Hypothalamus (tissue), 51 donors: Measurements from ENCODE around the gene MICALL2.

ENCODE experiments used
- DNase-seq, 51 donors: peaks; one replicate each; lab custom pipeline; 2025; lab: John Stamatoyannopoulos, UW

The MICALL2 gene

DNA sequence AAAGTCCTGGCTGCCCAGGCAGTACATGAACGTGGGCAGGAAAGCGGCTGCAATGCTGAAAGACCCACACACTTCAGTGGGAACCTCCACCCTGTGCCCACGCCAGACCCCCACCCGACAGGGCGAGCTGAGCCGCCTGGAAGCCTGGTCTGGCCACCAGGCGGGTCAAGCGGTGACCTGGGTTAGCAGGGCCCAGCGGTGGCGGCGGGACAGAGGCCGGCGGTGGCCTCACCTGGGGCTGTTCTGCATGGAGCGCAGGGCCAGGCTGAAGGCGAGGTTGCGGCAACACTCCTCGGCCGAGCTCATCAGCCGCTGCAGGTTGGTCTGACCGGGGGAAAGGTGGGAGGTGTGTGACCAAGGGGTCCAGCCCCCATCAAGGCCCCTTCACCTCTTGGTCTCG lies 11.6 kb upstream of the MICALL2 start:
- no peak for DNase-seq

DNA sequence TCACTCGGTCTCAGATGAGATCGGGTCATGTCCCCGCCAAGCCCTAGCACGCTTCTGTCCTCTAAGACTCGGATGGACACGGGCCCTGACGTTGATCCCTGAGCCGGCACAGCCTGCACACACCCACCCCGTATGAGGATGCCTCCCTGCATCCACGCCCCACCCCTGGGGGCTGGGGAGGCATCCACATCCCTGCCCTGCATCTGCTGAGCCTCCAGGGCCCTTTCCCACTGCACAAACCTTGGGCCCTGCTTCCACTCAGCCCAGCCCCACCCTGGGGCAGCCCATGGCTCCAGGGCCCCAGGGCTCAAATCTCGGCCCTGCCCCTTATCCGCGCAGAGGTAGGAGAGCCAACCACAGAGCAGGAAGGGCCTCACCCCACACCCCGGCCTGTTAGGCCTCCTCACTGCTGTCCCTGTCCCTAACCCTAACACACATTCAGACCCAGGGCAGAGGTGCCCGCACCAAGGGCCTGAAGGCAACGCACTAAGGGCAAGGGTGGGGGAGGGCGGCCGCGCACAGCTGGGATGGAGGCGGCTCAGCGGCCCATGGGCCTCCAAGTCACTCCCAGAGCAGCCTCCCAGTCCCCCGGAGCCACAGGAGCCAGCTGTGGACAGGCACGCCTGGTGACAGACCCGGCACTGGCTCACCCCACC lies 9.5 kb upstream of the MICALL2 start:
- DNase-seq: no peak

DNA sequence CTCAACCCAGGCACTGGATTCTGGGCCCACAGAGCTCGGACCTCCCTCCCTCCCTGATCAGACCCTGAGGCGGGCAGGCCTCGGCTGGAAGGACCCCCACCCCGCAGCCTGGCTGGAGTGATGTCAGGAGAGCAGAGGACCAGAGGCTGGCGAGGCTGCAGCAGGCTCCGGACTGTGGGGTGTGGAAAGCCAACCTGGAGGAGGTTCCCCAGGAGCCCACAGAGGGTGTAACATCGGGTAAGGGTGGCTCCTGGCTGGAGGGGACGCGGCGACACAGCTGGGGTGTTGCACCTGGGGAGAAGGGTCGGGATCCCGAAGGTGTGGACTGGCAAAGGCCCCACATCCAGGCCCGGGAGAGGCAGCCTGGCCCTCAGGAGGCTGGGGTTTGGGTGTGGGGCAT lies 8.9 kb upstream of the MICALL2 start:
- no peak for DNase-seq

DNA sequence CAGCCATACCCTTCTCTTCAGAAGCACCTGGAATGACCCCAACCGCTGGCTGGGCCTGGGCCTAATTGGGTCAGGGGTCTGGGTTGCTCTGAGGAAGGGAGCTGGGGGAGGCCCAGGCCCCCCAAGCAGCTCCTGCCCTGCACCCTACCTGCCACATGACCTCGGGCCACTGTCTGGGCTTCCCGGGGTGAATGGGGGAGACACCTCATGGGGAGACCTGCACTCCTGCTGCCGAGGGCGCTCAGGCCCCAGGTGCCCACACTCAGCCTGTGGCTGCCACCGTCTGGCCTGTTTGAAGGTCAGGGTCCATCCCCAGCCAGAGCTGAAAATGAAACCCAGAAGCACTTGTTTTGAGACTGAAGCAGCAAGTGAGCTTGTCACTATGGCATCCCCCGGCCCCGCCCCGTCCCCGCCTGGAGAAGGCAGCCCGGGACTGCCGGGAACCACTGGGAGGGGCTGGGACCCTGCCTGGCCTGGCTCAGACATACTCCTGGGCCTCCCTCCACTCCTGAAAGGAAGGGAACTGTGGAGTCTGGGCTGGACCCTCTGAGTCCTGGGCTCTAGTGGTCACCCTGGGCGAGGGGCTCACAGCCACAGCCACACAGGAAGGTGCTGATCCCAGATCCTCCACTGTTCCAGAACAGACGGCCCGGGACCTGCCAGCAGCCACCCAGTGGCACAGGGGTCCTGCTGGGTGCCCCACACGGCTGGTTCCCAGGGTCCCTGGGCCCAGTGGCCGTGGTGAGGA lies 7.4 kb upstream of the MICALL2 start:
- DNase-seq: peak in 30 of 51 donors; percentile 13 to 77 (median 28)

DNA sequence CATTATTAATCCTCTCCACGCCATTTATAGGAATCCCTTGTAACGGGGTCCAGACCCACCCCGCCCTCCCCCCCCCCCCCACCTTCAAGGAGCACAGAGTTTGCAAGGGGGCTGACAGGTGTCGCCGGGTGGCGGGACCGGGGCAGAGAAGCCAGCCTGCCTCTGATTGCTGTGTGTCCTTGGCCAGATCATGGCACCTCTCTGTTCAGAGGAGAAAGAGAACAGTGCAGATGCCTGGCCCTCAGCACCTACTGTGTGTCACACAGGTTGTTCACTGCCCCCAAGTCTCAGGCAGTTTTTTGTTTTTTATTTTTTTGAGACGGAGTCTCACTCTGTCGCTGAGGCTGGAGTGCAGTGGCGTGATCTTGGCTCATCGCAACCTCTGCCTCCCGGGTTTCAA lies 5.4 kb upstream of the MICALL2 start:
- no peak for DNase-seq

DNA sequence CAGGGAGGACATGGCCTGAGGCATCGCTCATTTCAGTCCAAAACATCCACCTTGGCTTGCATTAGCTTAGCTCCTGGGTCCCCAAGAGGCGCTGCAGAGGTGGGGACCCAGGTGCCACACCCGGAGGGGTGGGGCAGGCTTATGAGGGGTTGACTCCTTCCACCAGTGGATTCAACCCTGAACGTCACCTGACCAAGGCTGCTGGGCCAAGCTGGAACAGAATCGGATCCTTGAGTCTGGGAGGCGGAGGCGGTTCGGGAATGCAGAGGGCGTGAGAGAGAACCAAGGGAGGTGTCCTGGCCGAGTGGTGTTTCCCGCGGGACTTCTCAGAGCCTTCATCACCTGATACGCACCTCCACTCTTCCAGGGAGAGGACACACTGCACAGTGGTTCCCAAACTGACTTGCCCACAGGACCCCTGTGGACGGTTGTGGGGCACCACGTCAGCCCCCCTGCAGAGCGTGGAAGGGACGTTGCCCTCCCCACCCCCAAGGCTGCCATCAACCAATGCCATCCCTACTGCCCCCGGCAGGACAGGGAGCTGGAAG lies 4.5 kb upstream of the MICALL2 start:
- no peak for DNase-seq

DNA sequence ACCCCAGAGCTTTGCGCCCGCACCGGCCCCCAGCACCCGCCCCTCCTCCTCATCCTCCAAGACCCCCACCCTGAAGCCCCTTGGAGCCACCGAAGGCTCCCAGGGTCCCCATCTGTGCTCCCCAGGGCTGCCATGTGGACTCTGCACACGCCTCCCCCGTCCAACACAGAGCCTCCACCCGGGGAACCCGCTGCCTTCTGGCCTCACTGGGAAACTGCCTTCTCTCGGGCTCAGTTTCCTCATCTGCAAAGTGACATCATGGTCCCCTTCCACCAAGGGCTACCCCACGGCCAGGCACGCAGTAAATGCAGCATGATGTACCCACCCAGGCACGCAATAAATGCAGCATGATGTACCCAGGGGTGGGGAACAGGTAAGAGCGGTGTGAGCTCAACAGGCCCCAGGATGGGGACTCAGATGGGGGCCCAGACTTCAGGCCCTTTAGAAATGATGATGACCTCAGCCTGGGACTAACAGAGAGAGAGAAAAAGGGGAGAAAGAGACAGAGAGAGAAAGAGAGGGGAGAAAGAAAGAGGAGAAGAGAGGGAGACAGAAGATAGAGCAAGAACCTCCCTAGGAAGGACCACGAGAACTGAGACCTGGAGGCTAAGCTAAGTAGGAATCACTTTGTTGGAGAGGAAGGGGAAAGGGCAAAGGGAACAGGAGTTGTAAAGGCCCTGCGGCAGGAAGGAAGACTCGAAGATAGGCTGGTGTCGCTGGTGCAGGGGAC lies 2.5 kb upstream of the MICALL2 start:
- DNase-seq: no peak

DNA sequence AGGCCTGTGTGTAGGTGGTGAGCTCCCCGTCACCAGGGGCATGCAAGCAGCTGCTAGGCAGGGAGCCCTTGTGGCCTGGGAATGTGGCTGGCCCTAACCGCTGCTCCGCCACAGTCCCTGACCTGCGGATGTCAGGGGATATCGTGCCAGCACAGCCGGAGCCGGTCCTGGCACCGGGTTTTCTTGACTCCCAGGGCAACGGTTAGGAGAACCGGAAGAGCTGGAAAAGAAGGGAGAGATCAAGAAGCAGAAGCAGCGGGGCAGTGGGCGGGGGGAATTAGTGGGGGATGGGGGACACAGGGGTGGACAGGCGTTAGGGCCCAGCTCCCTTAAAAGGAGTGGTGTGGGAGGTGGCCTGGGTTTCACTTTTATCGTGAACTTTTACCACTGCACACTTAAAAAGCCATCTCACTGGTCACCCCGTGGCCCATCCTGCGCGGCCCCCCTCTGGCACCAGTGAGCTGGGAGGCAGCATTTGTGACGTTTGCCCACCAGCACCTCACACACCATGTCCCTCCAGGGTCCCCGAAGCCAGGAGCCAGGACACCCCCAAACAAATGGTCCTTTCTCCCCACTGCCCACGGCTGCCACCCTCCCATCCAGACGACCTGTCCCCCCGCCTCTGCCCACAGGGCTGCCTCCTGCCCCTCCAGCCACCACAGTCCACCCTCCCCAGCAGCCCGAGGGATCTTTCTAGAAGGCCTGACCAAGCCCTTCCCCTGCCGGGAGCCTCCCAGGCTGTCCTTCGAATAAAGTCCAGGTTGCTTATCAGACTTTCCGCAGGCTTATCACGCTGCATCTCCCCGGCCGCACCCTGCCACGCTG lies 1.8 kb upstream of the MICALL2 start:
- peak in 20 of 51 donors; percentile 10 to 48 (median 24) for DNase-seq

DNA sequence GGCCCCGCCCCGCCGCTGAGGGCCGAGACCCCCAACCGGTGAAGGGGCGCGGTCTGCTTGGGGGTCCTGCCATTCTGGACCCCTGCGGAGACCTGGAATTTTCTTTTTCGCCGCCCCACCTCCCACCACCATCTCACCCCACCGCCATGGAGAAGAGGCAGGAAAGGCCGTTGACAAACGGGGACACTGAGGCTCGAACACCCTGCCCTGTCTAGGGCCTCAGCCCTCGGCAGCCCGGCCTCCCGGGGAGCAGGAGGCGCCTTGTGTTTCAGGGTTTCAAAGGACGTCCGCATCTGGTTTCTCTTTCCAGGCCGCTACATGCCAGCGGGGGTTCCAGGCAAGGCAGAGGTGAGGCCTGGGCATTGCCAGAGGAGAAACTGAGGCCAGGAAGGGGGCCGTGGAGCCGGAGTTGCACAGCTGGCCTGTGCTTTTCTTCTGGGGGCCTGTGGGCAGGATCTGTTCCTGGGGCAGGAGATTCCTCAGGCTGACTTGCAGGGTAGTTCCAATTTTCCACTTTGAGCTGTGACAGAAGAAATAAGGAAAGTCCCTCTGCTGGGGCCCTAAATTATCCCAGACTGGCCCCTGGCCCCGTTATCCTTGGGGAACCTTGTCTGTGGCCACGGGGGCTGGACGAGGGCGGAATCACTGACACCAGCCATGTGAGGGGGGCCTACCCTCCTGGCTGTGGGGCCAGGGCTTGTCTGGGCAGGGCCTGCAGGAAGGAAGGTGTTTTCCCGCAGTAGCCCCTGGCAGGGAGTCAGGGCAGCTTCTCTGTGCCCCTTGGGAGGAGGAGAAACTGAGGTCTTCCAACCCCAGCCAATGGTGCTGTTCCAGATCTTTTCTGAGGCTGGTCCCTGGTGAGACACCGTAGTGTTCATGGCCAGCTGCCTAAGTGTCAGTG lies 900 bp upstream of the MICALL2 start:
- peak in 5 of 51 donors; percentile 11 to 57 (median 50) for DNase-seq

DNA sequence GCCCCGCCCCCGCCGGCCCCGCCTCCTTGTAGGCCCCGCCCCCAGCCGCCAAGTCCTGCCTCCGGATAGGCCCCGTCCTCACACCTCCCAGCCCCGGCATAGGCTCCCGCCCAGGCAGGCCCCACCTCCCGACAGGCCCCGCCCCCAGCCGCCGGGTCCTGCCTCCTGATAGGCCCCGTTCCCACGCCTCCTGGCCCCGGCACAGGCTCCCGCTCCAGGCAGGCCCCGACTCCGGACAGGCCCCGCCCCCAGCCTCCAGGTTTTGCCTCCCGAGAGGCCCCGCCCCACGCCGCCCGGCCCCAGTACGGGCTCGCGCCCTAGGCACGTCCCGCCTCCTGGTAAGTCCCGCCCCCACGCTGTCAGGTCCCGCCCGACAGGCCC lies 232 bp upstream of the MICALL2 start:
- DNase-seq: peak; percentile 74 to 100 (median 99)

DNA sequence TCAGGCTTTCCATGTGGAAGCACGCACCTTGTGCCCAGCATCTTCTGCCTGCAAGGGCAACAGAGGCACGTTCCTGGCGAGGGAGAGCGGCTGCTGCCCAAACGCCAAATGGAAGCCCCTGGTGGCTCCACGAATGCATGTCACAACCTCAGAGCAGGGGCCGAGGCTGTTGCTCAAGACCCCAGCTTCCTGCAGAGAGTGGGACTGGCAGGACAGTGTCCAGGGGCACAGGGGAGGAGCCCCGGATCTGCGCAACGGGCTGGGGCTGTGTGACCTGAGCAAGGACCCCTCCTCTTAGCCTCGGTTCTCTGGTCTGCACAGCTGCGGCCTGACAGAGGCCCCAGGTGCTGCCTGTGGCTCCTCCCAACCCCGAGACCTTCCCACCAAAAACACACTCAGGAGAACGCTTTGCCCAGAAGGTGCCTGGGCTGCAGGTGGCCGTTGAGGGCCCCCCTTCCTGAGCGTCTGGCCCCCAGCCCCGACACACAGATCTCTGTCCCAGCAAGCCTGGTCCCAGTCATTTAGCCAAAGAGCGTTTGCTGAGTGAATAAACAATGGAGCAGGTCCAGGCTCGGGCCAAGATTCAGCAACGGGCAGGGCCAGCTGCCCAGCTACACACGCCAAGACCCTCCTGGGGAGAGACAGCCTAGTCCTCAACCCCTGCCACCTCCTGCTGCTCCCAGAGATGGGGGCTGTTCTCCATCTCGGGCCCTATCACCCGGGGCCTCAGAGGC lies 1.2 kb downstream of the MICALL2 start:
- DNase-seq: peak in 8 of 51 donors; percentile 15 to 50 (median 28)

DNA sequence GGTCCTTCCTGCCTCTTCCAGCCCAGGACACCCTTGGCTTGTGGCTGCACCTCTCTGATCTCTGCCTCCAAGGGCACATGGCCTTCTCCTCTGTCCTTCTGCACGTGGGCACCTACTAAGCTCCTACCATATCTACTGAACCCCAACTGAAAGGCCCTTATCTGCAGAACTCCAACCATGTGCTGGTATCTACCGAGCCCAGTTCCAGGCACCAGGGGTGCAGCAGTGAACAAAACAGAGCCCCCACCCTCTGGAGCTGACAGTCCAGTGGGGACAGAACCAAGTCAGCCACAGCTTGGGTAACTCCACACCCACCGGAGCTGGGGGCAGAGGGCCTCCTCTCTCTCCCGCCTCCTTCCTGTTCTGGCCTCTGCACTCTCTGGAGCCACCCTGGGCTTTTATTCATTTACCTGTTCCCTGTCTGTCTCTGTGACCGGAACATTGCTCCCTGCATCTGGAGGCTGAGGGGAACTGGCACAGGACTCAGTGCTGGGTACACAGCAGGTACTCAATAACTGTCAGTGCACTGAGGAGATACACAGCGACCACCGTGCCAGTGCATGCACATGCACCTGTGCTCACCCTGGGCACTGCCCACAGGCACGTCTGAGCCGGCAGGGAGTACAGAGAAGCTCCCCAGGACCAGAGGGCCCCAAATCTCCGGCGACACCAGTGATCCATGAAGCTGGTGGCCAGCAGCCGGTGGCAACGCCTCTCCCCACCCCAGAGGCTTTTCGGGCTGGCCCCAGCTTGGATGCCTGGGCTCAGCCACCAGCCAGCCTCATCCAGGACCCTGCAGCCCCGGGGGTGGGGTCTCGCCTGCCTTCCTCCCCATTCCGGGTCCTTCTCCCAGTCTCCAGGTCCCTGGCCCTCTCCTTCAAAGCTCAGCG lies 2.0 kb downstream of the MICALL2 start:
- DNase-seq: no peak

DNA sequence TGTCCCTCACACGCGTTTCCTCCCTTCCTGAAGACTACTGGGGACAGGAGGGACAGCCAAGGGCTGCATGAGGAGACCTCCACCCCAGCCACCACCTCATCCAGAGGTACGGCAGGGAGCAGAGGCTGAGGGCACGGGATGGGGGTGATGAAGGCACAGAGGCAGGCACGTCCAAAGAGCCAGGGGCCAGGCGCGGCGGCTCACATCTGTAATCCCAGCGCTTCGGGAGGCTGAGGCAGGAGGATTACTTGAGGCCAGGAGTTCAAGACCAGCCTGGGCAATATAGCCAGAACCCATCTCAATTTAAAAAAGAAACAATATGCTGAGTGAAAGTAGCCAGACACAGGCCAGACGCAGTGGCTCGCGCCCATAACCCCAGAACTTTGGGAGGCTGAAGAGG lies 3.3 kb downstream of the MICALL2 start:
- no peak for DNase-seq

DNA sequence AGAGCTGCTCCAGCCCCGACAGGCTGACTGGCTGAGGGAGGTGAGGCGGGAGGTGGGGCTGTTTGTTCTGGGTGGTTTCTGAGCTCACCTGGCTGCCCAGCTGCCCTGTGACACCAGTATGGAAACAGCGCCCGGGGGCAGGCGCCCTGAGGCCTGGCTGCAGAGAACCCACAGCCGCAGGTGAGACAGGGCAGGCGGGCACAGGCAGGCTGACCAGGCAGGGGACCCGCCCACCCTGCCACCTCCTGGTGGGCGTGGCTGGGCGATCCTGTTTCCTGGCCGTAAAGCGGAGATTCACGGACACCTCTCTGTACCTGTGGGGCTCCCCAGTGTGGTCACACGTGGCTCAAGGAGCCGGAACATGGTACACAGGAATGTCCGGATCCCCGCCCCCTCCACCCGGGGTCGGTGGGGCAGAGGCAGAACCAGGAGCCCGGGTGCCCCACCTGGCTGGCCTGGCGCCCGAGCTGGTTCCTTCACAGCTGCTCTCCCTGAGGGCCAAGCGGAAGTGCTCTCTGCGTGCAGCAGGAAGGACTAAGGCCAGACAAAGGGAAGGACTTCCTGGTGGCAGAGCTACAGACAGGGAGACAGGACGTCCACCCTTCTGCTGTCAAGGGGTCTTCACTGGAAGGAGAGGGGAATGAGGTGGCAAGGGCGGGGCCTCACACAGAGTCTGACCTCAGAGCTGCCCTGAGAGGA lies 3.9 kb downstream of the MICALL2 start:
- no peak for DNase-seq

DNA sequence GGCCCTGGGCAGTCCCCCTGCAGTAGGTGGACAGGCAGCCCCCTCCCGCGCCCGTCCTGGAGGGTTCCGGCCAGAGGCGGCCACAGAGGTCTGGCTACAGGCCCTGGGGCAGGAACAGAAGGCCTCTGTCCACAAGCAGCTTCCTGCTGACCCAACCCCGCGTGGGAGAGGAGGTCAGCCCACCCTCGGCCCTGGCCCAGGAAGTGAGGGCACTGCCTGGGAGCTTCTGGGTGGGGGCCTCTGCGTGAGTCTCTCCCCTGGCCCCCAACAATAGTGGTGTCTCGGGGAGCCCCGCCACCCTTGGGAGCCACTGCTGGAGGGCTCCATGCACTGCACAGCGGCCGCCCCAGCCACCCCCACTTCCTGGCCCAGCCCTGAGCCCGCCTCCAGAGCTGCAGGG lies 4.7 kb downstream of the MICALL2 start:
- DNase-seq: peak in 38 of 51 donors; percentile 17 to 82 (median 50)

DNA sequence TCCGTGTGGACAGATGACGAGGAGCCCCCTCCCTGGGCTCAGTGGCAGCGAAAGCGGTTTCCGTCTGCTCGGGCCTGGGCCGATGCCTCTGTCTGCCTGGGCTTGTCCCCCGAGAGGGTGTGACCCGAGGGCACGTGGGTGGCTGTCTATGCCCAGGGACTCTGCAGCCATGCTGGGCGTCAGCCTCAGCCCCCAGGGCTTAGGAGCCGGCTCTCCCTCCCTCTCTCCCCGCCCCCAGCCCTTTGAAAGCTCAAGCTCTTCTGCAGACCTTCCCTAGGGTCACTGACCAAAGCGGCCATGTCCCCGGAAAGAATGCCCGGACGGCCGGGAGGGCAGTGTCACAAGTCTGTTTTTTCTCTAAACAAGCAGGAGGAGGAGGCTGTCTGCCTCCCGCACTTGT lies 7.1 kb downstream of the MICALL2 start:
- peak in 6 of 51 donors; percentile 16 to 30 (median 22) for DNase-seq

DNA sequence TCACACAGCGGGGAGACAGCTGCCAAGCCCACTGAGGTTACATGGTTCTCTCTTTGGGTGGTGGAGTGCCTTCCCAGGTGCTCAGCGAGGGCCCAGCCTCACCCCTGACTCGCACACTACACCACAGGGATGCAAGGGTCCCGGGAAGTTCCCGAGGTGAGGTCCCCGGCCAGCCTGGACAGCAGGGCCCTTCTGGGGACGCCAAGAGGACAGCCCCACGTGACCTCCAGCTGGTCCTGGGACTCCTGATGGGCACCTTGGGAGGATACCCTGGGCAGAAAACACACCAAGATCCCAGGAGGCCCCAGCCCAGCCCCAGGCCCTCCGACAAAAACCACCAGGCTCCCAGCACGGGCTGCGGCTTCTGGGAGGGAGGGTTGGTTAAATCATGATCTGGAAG lies 8.3 kb downstream of the MICALL2 start:
- no peak for DNase-seq
